Neuron (in vitro differentiated cells): ENCODE measurements around the gene PHOSPHO2.
"Not testable (repeated sequence)": the region's sequence is repeated elsewhere in the genome, so short reads cannot be mapped to it uniquely, and the experiment has no call there.

Source experiments
- H2AFZ ChIP-seq: one replicate; pipeline ENCODE4 v1.6.1; 2013; ENCODE audit warnings: low read depth, mild to moderate bottlenecking, inconsistent platforms, low read length, moderate library complexity
- H3K27me3 ChIP-seq: one replicate; pipeline ENCODE4 v1.6.1; 2013; ENCODE audit warnings: low read length; ENCODE audit not compliant: insufficient read depth
- H3K36me3 ChIP-seq: one replicate; pipeline ENCODE4 v1.6.1; 2013; ENCODE audit warnings: low read length; ENCODE audit not compliant: insufficient read depth
- H3K4me1 ChIP-seq: one replicate; pipeline ENCODE4 v1.6.1; 2013; ENCODE audit warnings: low read length; ENCODE audit not compliant: insufficient read depth
- H3K4me3 ChIP-seq: 2 replicates; pipeline ENCODE4 v1.5.1; 2013; ENCODE audit warnings: mild to moderate bottlenecking, low read length, moderate library complexity
- H3K9me3 ChIP-seq: one replicate; pipeline ENCODE4 v1.6.1; 2013; ENCODE audit warnings: low read length

Gene PHOSPHO2

GRCh38 chr2:169670215-169670651 lies 24.0 kb upstream of the PHOSPHO2 start:
- H3K27me3 ChIP-seq, result no peaks in the 10 kb centered on the region
- H3K4me1 ChIP-seq, result no peaks in the 10 kb centered on the region
- no peaks in the 10 kb centered on the region for H3K36me3 ChIP-seq
- H2AFZ ChIP-seq, result no peak overlapping the region
- peaks cover 2% of the 10 kb centered on the region for H3K9me3 ChIP-seq
- H3K4me3 ChIP-seq, result no peak overlapping the region

GRCh38 chr2:169670937-169671336 lies 23.3 kb upstream of the PHOSPHO2 start:
- Histone ChIP-seq H3K27me3 (no peaks in the 10 kb centered on the region), H3K36me3 (no peaks in the 10 kb centered on the region), H3K4me1 (no peaks in the 10 kb centered on the region), H2AFZ (no peak overlapping the region), H3K9me3 (peaks cover 2% of the 10 kb centered on the region), H3K4me3 (no peak overlapping the region)

- Histone ChIP-seq H3K36me3 (no peaks in the 10 kb centered on the region), H3K9me3 (peaks cover 2% of the 10 kb centered on the region), H2AFZ (no peak overlapping the region), H3K4me1 (no peaks in the 10 kb centered on the region), H3K27me3 (no peaks in the 10 kb centered on the region), H3K4me3 (no peak overlapping the region)
These were observed 21.9 kb upstream of the PHOSPHO2 start for GRCh38 chr2:169672406-169672805.

- Histone ChIP-seq H2AFZ (no peak overlapping the region), H3K27me3 (no peaks in the 10 kb centered on the region), H3K9me3 (peaks cover 2% of the 10 kb centered on the region), H3K4me1 (no peaks in the 10 kb centered on the region), H3K4me3 (no peak overlapping the region), H3K36me3 (no peaks in the 10 kb centered on the region)
These were observed 21.2 kb upstream of the PHOSPHO2 start for GRCh38 chr2:169673106-169673505.

- H2AFZ ChIP-seq, result no peak overlapping the region
- H3K9me3 ChIP-seq, result peaks cover 2% of the 10 kb centered on the region
- no peaks in the 10 kb centered on the region for H3K36me3 ChIP-seq
- H3K4me3 ChIP-seq, result no peak overlapping the region
- H3K27me3 ChIP-seq, result no peaks in the 10 kb centered on the region
- no peaks in the 10 kb centered on the region for H3K4me1 ChIP-seq
These were observed 20.3 kb upstream of the PHOSPHO2 start for GRCh38 chr2:169673921-169674320.

GRCh38 chr2:169676357-169676756 lies 17.9 kb upstream of the PHOSPHO2 start:
- Histone ChIP-seq H3K9me3 (peaks cover 4% of the 10 kb centered on the region), H3K27me3 (no peaks in the 10 kb centered on the region), H3K4me1 (no peaks in the 10 kb centered on the region), H3K36me3 (no peaks in the 10 kb centered on the region), H3K4me3 (no peak overlapping the region), H2AFZ (no peak overlapping the region)

GRCh38 chr2:169676850-169677249 lies 17.4 kb upstream of the PHOSPHO2 start:
- Histone ChIP-seq H3K4me3 (no peak overlapping the region), H3K27me3 (no peaks in the 10 kb centered on the region), H3K9me3 (peaks cover 4% of the 10 kb centered on the region), H3K4me1 (no peaks in the 10 kb centered on the region), H2AFZ (no peak overlapping the region), H3K36me3 (no peaks in the 10 kb centered on the region)

- Histone ChIP-seq H3K36me3 (peaks cover 3% of the 10 kb centered on the region), H2AFZ (no peak overlapping the region), H3K27me3 (no peaks in the 10 kb centered on the region), H3K9me3 (peaks cover 4% of the 10 kb centered on the region), H3K4me1 (no peaks in the 10 kb centered on the region), H3K4me3 (no peak overlapping the region)
These were observed 11.2 kb upstream of the PHOSPHO2 start for GRCh38 chr2:169683054-169683424.

GRCh38 chr2:169683425-169684134 lies 10.7 kb upstream of the PHOSPHO2 start:
- Histone ChIP-seq H3K36me3 (peaks cover 3% of the 10 kb centered on the region), H3K4me3 (no peak overlapping the region), H3K9me3 (peaks cover 4% of the 10 kb centered on the region), H2AFZ (no peak overlapping the region), H3K27me3 (no peaks in the 10 kb centered on the region), H3K4me1 (no peaks in the 10 kb centered on the region)

GRCh38 chr2:169684135-169684565 lies 10.1 kb upstream of the PHOSPHO2 start:
- Histone ChIP-seq H3K4me1 (no peaks in the 10 kb centered on the region), H3K27me3 (no peaks in the 10 kb centered on the region), H3K4me3 (no peak overlapping the region), H3K36me3 (peaks cover 3% of the 10 kb centered on the region), H2AFZ (no peak overlapping the region), H3K9me3 (peaks cover 4% of the 10 kb centered on the region)

GRCh38 chr2:169684712-169685111 lies 9.6 kb upstream of the PHOSPHO2 start:
- H3K9me3 ChIP-seq, H3K4me1 ChIP-seq, H3K27me3 ChIP-seq, H2AFZ ChIP-seq, H3K4me3 ChIP-seq, H3K36me3 ChIP-seq: not testable (repeated sequence)

- H3K27me3 ChIP-seq, H2AFZ ChIP-seq, H3K4me1 ChIP-seq, H3K36me3 ChIP-seq, H3K4me3 ChIP-seq, H3K9me3 ChIP-seq: not testable (repeated sequence)
These were observed 7.4 kb upstream of the PHOSPHO2 start for GRCh38 chr2:169686825-169687224.

GRCh38 chr2:169687943-169688342 lies 6.3 kb upstream of the PHOSPHO2 start:
- H3K9me3 ChIP-seq, H3K36me3 ChIP-seq: not testable (repeated sequence)

GRCh38 chr2:169690958-169691357 lies 3.3 kb upstream of the PHOSPHO2 start:
- peaks cover 19% of the 10 kb centered on the region for H3K4me1 ChIP-seq
- H3K27me3 ChIP-seq, result no peaks in the 10 kb centered on the region
- H3K9me3 ChIP-seq, result peaks cover 2% of the 10 kb centered on the region
- no peak overlapping the region for H3K4me3 ChIP-seq
- no peak overlapping the region for H2AFZ ChIP-seq
- peaks cover under 1% of the 10 kb centered on the region for H3K36me3 ChIP-seq

More at GRCh38 chr2:169687943-169688342, 6.3 kb upstream of the PHOSPHO2 start:
- not testable (repeated sequence) for H3K27me3 ChIP-seq, H2AFZ ChIP-seq, H3K4me1 ChIP-seq, H3K4me3 ChIP-seq
